ENCODE results near the gene COBL.

Gene COBL

GRCh38 chr7:51140199-51141164 is 176.1 kb downstream of the COBL start:
- DNase-seq (ENCODE audit: low spot score) = no peak

GRCh38 chr7:51139796-51140195 is 176.8 kb downstream of the COBL start:
- peak; percentile 56 for DNase-seq (ENCODE audit: low spot score)

- no peak for DNase-seq (ENCODE audit: low spot score)
These were observed 178.2 kb downstream of the COBL start for GRCh38 chr7:51138123-51139085.

GRCh38 chr7:51135576-51135975 is 181.0 kb downstream of the COBL start:
- no peak for DNase-seq (ENCODE audit: low spot score)

GRCh38 chr7:51134013-51134441 is 182.6 kb downstream of the COBL start:
- no peak for DNase-seq (ENCODE audit: low spot score)

- DNase-seq (ENCODE audit: low spot score) = no peak
These were observed 183.9 kb downstream of the COBL start for GRCh38 chr7:51132661-51133060.

GRCh38 chr7:51129527-51130472 is 186.8 kb downstream of the COBL start:
- no peak for DNase-seq (ENCODE audit: low spot score)

GRCh38 chr7:51128545-51129435 is 187.8 kb downstream of the COBL start:
- DNase-seq (ENCODE audit: low spot score) = no peak

- no peak for DNase-seq (ENCODE audit: low spot score)
These were observed 189.0 kb downstream of the COBL start for GRCh38 chr7:51127618-51127904.

- DNase-seq (ENCODE audit: low spot score) = no peak
These were observed 189.6 kb downstream of the COBL start for GRCh38 chr7:51126813-51127617.

- DNase-seq (ENCODE audit: low spot score) = no peak
These were observed 190.3 kb downstream of the COBL start for GRCh38 chr7:51126324-51126723.

GRCh38 chr7:51124321-51124720 is 192.3 kb downstream of the COBL start:
- no peak for DNase-seq (ENCODE audit: low spot score)

- peak; percentile 92 for DNase-seq (ENCODE audit: low spot score)
These were observed 193.1 kb downstream of the COBL start for GRCh38 chr7:51123322-51124019.

- DNase-seq (ENCODE audit: low spot score) = peak; percentile 82
These were observed 194.6 kb downstream of the COBL start for GRCh38 chr7:51121931-51122425.

GRCh38 chr7:51121036-51121790 is 195.4 kb downstream of the COBL start:
- no peak for DNase-seq (ENCODE audit: low spot score)

- no peak for DNase-seq (ENCODE audit: low spot score)
These were observed 198.0 kb downstream of the COBL start for GRCh38 chr7:51118628-51119027.

- DNase-seq (ENCODE audit: low spot score) = no peak
These were observed 202.1 kb downstream of the COBL start for GRCh38 chr7:51114501-51114900.

- no peak for DNase-seq (ENCODE audit: low spot score)
These were observed 202.6 kb downstream of the COBL start for GRCh38 chr7:51113962-51114361.

Data from kidney capillary endothelial cell (primary cell).